CD4-positive, alpha-beta T cell treated with Interleukin-4 for 1 hour (primary cell): Measurements from ENCODE around the gene TWF1.
"Not testable (repeated sequence)": the region's sequence is repeated elsewhere in the genome, so short reads cannot be mapped to it uniquely, and the experiment has no call there.

Experiments
- DNase-seq, 2 donors: peaks; one replicate each; pipeline ENCODE4 v3.0.0-alpha.2; 2020 to 2022

Gene TWF1

GRCh38 chr12:43805149-43805859 lies 813 bp downstream of the TWF1 start:
- peak in 1 of 2 donors; percentile 30 for DNase-seq

GRCh38 chr12:43797561-43798217 lies 8.4 kb downstream of the TWF1 start:
- no peak for DNase-seq

GRCh38 chr12:43795716-43796280 lies 10.3 kb downstream of the TWF1 start:
- DNase-seq, result no peak

GRCh38 chr12:43789941-43790340 lies 16.2 kb downstream of the TWF1 start:
- DNase-seq, result no peak

GRCh38 chr12:43786899-43787693 lies 19.0 kb downstream of the TWF1 start:
- no peak for DNase-seq

GRCh38 chr12:43776498-43776897 lies 29.6 kb downstream of the TWF1 start:
- DNase-seq, result peak in 1 of 2 donors; percentile 51

GRCh38 chr12:43766291-43766690 lies 39.8 kb downstream of the TWF1 start:
- no peak for DNase-seq

GRCh38 chr12:43764528-43764927 lies 41.6 kb downstream of the TWF1 start:
- DNase-seq, result no peak

- DNase-seq, result no peak
These were observed 42.3 kb downstream of the TWF1 start for GRCh38 chr12:43763769-43764168.

- DNase-seq, result no peak
These were observed 43.5 kb downstream of the TWF1 start for GRCh38 chr12:43762596-43762995.

GRCh38 chr12:43761500-43761899 lies 44.6 kb downstream of the TWF1 start:
- DNase-seq, result no peak

- no peak for DNase-seq
These were observed 45.7 kb downstream of the TWF1 start for GRCh38 chr12:43760396-43760795.

- DNase-seq, result peak; percentile 97
These were observed 47.2 kb downstream of the TWF1 start, which contains the start of the genes IRAK4 and PUS7L for GRCh38 chr12:43758728-43759563. TSS of gene IRAK4 (plus strand) at chr12:43758951. CDS start at chr12:43768112, 9,161 bp downstream. TSS of gene PUS7L (minus strand) at chr12:43758790. CDS start at chr12:43755245, 3,545 bp downstream.

- DNase-seq, result no peak
These were observed 47.8 kb downstream of the TWF1 start for GRCh38 chr12:43758247-43758727.

- DNase-seq, result no peak
These were observed 52.1 kb downstream of the TWF1 start for GRCh38 chr12:43754015-43754414.

GRCh38 chr12:43751360-43751759 lies 54.8 kb downstream of the TWF1 start:
- DNase-seq, result not testable (repeated sequence)

GRCh38 chr12:43750814-43751213 lies 55.3 kb downstream of the TWF1 start:
- no peak for DNase-seq

- no peak for DNase-seq
These were observed 57.1 kb downstream of the TWF1 start for GRCh38 chr12:43749016-43749415.

- DNase-seq, result no peak
These were observed 61.3 kb downstream of the TWF1 start for GRCh38 chr12:43744826-43745225.
